Activated naive CD8-positive, alpha-beta T cell treated with anti-CD3 and anti-CD28 coated beads, Interleukin-2, amount 50 U/mL, for 16 hours (primary cell): ENCODE results near the gene SLC9A3.
"Not testable (repeated sequence)": the region's sequence is repeated elsewhere in the genome, so short reads cannot be mapped to it uniquely, and the experiment has no call there.

Source experiments
- DNase-seq: peaks from one replicate; pipeline ENCODE4 v3.0.0-alpha.2; 2020; ENCODE audit warnings: low read depth, low spot score

Gene SLC9A3

DNA sequence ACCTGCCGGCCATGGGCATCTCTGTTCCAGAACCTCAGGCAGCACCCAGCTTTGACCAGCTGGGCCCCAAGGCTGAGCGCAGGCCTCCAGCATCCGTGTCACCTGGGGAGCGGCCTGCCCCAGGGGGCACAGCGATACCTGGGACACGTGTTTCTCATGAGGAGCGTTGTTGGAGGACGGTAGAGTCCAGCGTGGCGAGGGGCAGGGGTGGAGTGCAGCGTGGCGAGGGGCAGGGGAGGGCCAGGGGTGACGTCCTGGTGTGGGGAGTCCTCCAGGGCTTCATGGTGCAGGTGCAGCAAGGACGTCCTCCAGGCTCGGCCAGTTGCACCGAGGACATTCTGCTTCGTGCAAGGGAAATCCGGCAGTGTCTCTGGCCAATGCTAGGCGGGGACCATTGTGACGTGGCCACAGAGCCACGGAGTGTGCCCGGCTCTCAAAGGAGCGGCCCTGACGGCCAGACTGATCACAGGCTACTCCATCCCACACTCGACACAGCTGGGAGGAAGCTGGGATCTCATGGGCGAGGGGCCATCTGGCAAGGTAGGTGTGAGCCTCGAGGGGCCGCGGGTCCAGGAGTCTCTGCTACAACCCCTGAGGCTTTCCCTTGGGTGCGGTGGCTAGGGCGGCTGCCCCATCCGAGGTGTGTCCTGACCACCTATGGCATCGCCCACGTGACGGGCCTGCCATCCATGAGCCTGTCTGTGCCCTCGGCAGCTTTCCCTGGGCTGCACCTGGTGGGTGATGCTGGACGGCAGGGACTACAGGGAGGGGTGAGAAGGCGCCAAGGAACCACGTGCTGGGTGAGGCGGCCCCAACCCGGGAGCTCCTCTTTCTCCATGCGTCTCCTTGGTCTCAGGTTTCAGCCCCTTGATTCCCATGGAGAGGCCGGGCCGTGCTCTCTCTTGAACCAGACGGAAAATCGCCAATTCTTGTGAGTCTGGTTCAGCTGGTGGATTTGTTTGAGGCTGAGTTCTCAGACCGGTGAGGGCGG is 33.8 kb downstream of the SLC9A3 start:
- no peak for DNase-seq

DNA sequence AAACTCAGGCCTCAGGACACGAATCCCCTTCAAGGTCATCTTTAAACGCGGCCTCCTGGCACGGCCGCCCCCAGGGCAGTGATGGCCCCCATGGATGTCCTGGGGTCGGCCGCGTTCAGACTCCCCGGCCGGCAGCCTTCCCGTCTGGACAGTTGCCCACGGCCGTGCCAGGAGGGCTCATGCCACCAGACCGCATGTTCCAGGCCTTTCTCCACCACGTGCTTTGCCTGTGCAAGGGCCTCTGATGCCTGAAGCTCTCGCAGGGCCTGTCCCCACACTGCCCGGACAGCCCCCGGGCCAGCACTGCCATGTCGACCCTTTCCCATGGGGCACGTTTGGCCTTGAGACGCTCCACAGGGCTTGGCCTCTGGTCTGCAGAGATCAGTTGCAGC is 34.6 kb downstream of the SLC9A3 start:
- DNase-seq = no peak

DNA sequence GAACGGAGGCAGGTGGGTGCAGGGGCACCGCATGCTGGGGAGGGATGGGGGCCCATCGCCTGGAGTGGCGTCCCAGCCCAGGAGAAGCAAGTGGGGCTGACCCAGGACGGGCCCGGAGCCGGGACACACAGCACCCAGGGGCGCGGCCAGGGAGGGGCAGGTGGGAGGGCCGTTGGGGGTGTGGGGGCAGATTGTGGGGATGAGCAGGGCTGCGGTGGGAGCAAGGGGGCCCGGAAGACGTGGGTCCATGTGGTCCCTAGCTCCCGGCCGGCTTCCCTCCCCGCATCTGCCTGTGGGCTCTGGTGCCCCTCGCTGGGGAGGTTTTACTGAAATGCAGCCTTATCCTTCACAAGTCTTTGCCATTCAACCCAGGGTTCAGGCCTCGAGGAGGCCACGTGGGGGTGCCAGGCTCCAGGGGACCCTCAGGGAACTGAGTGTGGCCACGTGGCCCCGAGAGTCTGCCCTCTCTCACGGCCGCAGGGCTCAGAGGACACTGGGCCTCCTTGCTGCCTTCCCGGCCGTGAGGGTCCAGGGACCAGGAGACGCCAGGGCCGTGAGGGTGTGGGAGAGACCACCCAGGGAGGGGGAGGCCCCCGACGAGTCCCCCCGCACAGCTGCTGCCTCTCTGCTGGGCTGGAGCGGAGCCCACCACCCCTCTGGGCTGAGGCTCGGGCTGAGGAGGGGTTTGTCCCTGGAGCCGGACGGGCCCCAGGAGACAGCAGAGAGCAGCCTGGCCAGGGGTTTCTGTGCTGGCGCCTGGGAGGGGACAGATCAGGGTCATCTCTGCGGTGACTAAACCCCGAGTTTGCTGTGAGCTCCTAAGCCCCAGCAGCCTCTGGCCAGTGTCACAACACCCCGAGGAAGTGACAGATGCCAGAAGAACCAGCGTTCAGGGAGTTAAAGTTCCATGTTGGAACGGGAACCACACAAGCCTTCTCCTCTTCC is 35.2 kb downstream of the SLC9A3 start:
- no peak for DNase-seq

DNA sequence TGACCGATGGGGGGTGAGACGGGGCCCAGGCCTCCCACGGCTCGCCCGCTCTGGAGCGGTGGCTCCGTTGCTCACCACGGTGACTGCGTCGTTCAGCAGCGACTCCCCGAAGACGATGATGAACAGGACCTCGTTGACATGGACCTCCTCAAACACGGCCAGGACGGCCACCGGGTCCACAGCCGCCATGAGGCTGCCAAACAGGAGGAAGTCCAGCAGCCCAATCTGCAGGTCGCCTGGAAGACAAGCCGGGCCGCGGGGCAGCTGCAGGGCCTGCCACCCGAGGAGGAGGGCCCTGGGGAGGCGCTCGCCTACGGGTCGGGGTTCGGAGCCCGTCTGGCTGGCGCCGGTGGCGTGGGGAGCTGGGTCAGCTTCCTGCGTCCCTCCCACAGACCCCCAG is 36.0 kb downstream of the SLC9A3 start:
- no peak for DNase-seq

DNA sequence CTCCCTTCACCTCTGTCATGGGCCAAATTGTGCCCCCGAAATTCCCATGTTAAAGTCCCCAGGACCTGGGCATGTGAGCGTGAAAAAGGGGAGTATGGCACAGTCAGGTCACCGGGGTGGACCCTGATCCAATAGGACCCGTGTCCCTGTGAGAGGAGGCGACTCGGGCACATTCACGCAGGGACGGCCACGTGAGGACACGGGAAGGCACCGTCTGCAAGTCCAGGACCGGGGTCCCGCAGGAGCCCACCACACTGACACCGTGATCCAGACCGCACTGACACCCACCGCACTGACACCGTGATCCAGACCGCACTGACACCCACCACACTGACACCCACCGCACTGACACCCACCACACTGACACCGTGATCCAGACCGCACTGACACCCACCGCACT is 37.7 kb downstream of the SLC9A3 start:
- DNase-seq = not testable (repeated sequence)

DNA sequence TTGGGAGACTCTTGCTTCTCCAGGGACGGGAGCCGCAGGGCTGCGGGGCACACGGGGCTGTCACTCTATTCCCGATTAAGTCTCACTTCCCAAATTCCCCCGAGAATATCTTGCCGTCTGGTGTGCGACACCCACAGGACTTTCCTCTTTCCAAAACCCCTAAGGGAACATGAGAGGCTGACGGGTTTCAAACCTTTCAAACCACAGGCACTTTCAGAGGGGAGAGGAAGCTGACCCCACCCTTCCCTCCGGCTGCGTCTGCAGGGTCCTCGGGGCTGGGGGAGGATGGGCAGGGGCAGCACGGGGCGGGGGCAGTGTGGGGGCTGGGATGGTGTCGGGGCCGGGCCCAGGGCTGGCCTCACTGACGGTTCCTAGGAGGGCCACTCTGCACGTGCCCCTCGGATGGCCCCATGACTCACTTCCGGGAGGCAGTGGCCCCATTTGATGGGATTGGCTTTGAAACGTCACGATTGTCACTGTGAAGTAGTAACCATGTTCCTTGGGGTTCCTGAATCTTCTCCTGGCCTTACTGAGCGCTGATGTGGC is 38.2 kb downstream of the SLC9A3 start:
- no peak for DNase-seq

DNA sequence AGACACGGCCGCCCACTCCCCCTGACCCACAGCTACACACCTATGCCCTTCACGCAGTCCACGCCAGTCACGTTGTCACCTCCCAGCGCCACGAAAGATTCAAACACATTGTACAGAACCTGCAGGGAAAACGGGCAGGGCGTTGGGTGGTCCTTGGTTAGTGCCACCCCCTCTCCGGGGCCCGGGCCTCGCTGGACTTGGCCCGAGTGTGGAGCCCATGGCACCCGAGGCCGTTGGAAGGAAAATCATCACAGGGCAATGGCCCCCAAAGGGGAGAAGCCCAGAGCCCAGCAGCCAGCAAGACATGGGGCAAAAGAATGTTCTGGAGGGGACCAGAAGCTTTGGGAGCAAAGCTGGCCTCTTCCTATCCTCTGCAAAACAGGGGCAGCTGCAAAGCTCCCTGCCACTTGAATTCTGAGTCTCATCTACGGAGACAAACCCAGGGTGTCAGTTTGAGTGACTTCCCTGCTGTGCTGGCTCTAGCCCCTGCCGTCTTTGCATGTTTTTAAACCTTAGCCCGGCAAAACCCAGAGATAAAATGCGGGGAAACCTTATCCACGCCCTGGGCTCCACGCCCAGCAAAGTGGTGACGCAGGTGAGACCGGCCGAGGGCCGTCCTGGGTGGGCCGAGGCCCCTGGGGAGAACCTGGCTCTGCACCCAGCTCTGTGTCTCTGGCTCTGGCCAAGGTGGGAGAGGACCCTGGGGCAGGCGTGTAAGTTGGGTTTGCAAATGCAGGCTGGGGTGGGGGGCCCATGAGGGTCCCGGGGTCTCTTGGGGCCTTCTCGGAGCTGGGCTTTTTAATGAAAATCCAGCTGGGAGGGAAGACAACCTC is 38.9 kb downstream of the SLC9A3 start:
- DNase-seq = no peak

DNA sequence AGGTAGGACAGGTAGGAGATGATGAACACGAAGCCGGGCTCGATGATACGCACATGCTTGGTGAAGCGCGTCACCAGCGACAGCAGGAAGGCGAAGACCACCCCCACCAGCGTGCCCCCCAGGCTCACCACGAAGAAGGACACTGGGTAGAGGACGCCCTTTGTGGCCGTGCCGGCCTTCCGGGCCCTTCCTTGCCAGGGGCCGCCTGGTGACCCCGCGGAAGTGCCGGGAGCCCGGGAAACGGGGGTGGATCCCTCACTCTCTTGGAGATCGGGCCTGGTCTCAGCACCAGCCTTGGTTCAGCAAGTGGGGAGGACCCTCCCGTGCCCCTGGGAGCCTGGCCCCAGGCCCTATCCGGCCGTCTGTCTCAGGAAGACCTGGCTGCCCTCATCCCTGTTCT is 39.7 kb downstream of the SLC9A3 start:
- no peak for DNase-seq

- no peak for DNase-seq
Observed at GRCh38 chr5:483434-484140, 40.7 kb downstream of the SLC9A3 start.

DNA sequence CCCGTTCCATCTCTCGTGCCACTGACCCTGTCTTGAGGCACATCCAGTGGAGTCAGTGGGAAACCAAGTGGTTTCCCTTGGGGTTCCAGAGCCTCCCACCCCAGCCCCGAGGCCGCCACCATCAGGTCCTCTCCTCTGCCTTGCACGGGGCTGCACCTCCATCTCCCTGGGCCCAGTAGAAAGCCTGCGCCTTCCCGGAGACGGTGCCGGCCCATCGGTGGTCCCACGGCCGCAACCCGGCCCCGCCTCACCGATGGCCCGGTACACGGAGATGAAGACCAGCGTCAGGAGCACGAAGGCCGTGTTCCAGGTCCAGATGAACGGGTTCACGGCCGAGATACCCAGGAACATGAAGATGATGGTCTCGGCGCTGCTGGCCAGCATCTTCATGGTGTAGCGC is 41.2 kb downstream of the SLC9A3 start:
- DNase-seq = no peak

- no peak for DNase-seq
Observed at GRCh38 chr5:482506-482905, 41.7 kb downstream of the SLC9A3 start.

DNA sequence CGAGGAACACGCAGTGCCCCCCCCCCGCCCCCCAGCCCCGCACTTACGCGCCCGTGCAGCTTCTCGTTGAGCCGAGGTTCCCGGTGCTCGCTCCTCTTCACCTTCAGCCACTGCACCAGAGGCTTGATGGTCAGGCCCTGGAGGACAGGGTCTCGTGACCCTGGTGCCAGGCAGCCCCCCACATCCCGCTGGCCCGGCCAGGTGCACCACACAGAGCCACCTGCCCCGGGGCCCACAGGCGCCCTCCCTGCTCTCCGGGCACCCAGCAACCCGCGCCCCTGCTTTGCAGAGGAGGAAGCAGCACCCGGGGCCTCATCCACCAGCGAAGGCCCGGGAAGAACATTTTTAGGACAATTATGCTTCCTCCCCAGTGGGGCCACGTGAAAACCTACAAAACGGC is 42.2 kb downstream of the SLC9A3 start:
- DNase-seq = no peak

DNA sequence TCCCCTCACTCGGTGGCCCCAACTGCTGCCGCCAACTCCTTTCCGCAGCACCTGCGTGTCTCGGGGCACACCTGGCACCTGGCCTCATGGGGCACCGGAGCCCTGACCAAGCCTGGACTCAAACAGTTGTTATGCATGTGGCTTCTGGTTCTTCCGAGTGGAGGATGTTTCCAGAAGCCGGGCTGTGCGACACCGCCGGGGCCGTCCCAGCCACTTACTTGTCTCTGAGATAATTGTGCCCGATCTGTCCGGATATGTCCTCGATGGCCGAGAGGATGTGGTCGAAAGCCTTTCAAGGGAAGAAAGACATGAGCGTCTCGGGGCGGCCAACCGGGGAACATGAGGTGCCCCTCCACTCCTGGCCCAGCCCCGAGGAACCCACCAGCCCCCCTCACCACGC is 42.9 kb downstream of the SLC9A3 start:
- no peak for DNase-seq

GRCh38 chr5:479566-480319 is 44.5 kb downstream of the SLC9A3 start:
- no peak for DNase-seq

DNA sequence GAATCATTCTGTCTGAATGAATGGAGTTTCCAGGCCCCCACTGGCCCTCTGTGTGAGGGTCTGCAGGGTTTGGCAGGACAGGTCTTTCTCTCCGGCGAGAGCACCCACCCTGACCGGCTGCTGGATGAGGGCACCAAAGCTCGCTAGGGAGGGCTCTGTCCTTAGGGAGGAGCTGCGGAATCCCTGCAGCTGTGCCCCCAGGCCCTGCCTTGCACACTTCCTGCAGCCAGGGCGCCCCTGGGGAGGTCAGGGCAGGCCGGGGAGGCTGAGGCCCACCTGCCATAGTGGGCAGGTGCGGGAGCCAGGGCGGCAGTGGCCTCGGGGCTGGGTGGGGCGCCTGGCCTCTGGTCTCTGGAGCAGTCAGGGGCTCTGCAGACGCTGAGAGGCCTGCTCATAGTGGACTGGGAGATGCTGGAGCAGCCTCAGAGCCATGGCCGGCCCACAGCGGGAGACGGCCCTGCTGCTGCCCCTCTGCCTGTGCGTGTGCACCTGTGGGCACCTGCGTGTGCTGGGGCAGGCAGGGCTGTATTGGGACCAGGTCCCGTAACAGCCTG is 45.2 kb downstream of the SLC9A3 start:
- no peak for DNase-seq

GRCh38 chr5:478369-478981 is 45.8 kb downstream of the SLC9A3 start:
- no peak for DNase-seq

GRCh38 chr5:477871-478270 is 46.4 kb downstream of the SLC9A3 start:
- DNase-seq = no peak

- DNase-seq = no peak
Observed at GRCh38 chr5:477247-477646, 47.0 kb downstream of the SLC9A3 start.

DNA sequence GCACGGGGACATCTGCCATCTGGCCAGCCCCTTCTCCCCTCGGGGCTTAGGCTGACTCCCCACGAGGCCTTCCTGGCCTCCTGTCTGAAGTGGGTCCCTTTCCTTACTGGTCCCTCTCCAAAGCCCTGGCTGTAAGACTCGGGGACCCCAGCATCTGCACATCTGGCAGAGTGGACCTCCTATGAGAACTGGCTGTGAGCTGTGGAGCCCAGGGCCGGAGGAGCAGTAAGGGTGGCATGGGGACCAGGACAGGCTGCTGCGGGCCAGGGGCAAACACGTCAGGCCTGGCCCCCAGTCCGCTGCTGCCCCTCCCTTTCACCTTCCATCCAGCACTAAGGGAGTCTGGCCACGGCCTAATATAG is 47.5 kb downstream of the SLC9A3 start:
- DNase-seq = no peak
